DND-41 (cell line): ENCODE measurements around the gene SEMA4G.

Experiments
- ATAC-seq: fragments of 200-7000 bp; cut with Tn5 transposase; 3 replicates; pipeline ENCODE4 v1.9.1; 2021; ENCODE audit warnings: low read depth; ENCODE audit not compliant: insufficient read depth
- DNase-seq: peaks from one replicate; pipeline ENCODE4 v3.0.0-alpha.2; 2020
- H2AFZ ChIP-seq: 2 replicates; pipeline ENCODE4 v1.6.0; 2012; ENCODE audit warnings: low read depth, low read length
- H3K27ac ChIP-seq: 2 replicates; pipeline ENCODE4 v1.5.1; 2012; ENCODE audit warnings: low read length, inconsistent platforms
- H3K27me3 ChIP-seq: fragments of 200-600 bp; sonication (generic); 2 replicates; pipeline ENCODE4 v1.6.0; 2012; ENCODE audit warnings: low read length, mild to moderate bottlenecking, inconsistent platforms; ENCODE audit not compliant: insufficient read depth, poor library complexity
- H3K36me3 ChIP-seq: 2 replicates; pipeline ENCODE4 v1.5.1; 2012; ENCODE audit warnings: low read length, inconsistent platforms; ENCODE audit not compliant: insufficient read depth
- H3K4me1 ChIP-seq: 2 replicates; pipeline ENCODE4 v1.5.1; 2012; ENCODE audit warnings: mild to moderate bottlenecking, low read length; ENCODE audit not compliant: insufficient read depth
- H3K4me2 ChIP-seq: 2 replicates; pipeline ENCODE4 v1.6.0; 2012; ENCODE audit warnings: mild to moderate bottlenecking, moderate library complexity, low read length, inconsistent platforms; ENCODE audit not compliant: insufficient read depth
- H3K4me3 ChIP-seq, 2 experiments: fragments of 200-600 bp in 1 of 2; shearing (Covaris generic) in 1 of 2; 2 replicates each; pipeline ENCODE4 v1.5.1; 2012 to 2016; ENCODE audit warnings: inconsistent platforms in 2 of 2, low read length in 2 of 2, mild to moderate bottlenecking in 2 of 2, low read depth in 1 of 2, moderate library complexity in 1 of 2
- H3K79me2 ChIP-seq: 2 replicates; pipeline ENCODE4 v1.6.0; 2012; ENCODE audit warnings: low read length, inconsistent platforms; ENCODE audit not compliant: insufficient read depth
- H3K9ac ChIP-seq: 2 replicates; pipeline ENCODE4 v1.6.0; 2012; ENCODE audit warnings: low read depth, mild to moderate bottlenecking, inconsistent platforms, low read length, moderate library complexity
- H3K9me3 ChIP-seq: 2 replicates; pipeline ENCODE4 v1.5.1; 2012; ENCODE audit warnings: low read length, moderate library complexity, mild to moderate bottlenecking, inconsistent platforms; ENCODE audit not compliant: insufficient read depth, severe bottlenecking
- H4K20me1 ChIP-seq: 2 replicates; pipeline ENCODE4 v1.6.0; 2012; ENCODE audit warnings: low read length; ENCODE audit not compliant: insufficient read depth
- CTCF ChIP-seq: IDR thresholded peaks from 2 replicates; pipeline ENCODE4 v1.5.1; 2012; ENCODE audit warnings: borderline replicate concordance, low read length, moderate library complexity, mild to moderate bottlenecking; ENCODE audit not compliant: poor library complexity, severe bottlenecking; ENCODE audit errors: extremely low read depth
- EZH2 ChIP-seq: IDR thresholded peaks from 3 replicates; pipeline ENCODE4 v1.6.1; 2012; ENCODE audit warnings: borderline replicate concordance, low read depth, mild to moderate bottlenecking, moderate library complexity, low read length, inconsistent platforms; ENCODE audit not compliant: severe bottlenecking

The SEMA4G gene

GRCh38 chr10:100966887-100967286 is 2.4 kb upstream of the SEMA4G start:
- H3K9me3 ChIP-seq = no peaks in the 10 kb centered on the region
- no peak overlapping the region for H2AFZ ChIP-seq
- TF ChIP-seq EZH2 = no peak
- TF ChIP-seq CTCF = no peak
- peaks cover 34% of the 10 kb centered on the region for H3K36me3 ChIP-seq
- H3K4me3 ChIP-seq = no peak overlapping the region
- DNase-seq (no peak), ATAC-seq (no peak)
- H4K20me1 ChIP-seq = no peaks in the 10 kb centered on the region
- no peak overlapping the region for H3K27ac ChIP-seq
- H3K27me3 ChIP-seq = no peaks in the 10 kb centered on the region
- no peaks in the 10 kb centered on the region for H3K4me1 ChIP-seq
- H3K4me2 ChIP-seq = no peak overlapping the region
- no peak overlapping the region for H3K9ac ChIP-seq
- H3K79me2 ChIP-seq = no peaks in the 10 kb centered on the region

- TF ChIP-seq CTCF = no peak
- Histone ChIP-seq H3K36me3 (peaks cover 29% of the 10 kb centered on the region), H3K27me3 (no peaks in the 10 kb centered on the region), H3K4me3 (no peak overlapping the region), H3K4me2 (no peak overlapping the region), H3K9ac (no peak overlapping the region), H3K4me1 (no peaks in the 10 kb centered on the region), H2AFZ (no peak overlapping the region), H3K79me2 (no peaks in the 10 kb centered on the region), H4K20me1 (no peaks in the 10 kb centered on the region), H3K9me3 (no peaks in the 10 kb centered on the region), H3K27ac (no peak overlapping the region)
- DNase-seq (no peak), ATAC-seq (no peak)
Observed at GRCh38 chr10:100967332-100967731, 2.0 kb upstream of the SEMA4G start.

GRCh38 chr10:100968062-100968736 is 1.1 kb upstream of the SEMA4G start:
- ATAC-seq (no peak), DNase-seq (peak; percentile 0)
- TF ChIP-seq CTCF = no peak
- no peak for TF ChIP-seq EZH2
- Histone ChIP-seq H3K4me1 (no peaks in the 10 kb centered on the region), H3K27me3 (no peaks in the 10 kb centered on the region), H2AFZ (no peak overlapping the region), H3K4me3 (no peak overlapping the region), H3K36me3 (peaks cover 22% of the 10 kb centered on the region; the same call in 1 of the 2 replicates), H3K27ac (no peak overlapping the region), H4K20me1 (no peaks in the 10 kb centered on the region), H3K9ac (no peak overlapping the region), H3K79me2 (no peaks in the 10 kb centered on the region), H3K9me3 (no peaks in the 10 kb centered on the region), H3K4me2 (no peak overlapping the region)

- H3K79me2 ChIP-seq = no peaks in the 10 kb centered on the region
- H2AFZ ChIP-seq = no peak overlapping the region
- no peaks in the 10 kb centered on the region for H3K4me1 ChIP-seq
- TF ChIP-seq CTCF (no peak), EZH2 (no peak)
- no peaks in the 10 kb centered on the region for H3K27me3 ChIP-seq
- no peak overlapping the region for H3K4me3 ChIP-seq
- no peaks in the 10 kb centered on the region for H4K20me1 ChIP-seq
- no peaks in the 10 kb centered on the region for H3K9me3 ChIP-seq
- no peak for DNase-seq
- no peak for ATAC-seq
- H3K4me2 ChIP-seq = no peak overlapping the region
- H3K27ac ChIP-seq = no peak overlapping the region
- no peak overlapping the region for H3K9ac ChIP-seq
- peaks cover 18% of the 10 kb centered on the region; the same call in 1 of the 2 replicates for H3K36me3 ChIP-seq
Observed at GRCh38 chr10:100968863-100969186, 479 bp upstream of the SEMA4G start.
